K562 (cell line): ENCODE measurements around the gene BMP6. TPM values are rescaled to one million over a fixed set of nuclear protein-coding genes. Genes with fewer than 3 reads are reported as not detected.

Experiments
- CREM ChIP-seq: IDR thresholded peaks from 2 replicates; pipeline ENCODE4 v1.6.1; 2014; ENCODE audit warnings: antibody characterized with exemption, low read depth
- CTBP1 ChIP-seq: fragments of 450-650 bp; IDR thresholded peaks from 2 replicates; pipeline ENCODE4 v1.6.1; 2016; ENCODE audit warnings: borderline replicate concordance
- FOXK2 ChIP-seq, 2 experiments: fragments of 450-650 bp; IDR thresholded peaks in 1 of 2; conservative IDR thresholded peaks in 1 of 2; 2 replicates each; pipeline ENCODE4 v1.6.1; 2016; ENCODE audit warnings: low read depth in 2 of 2, mild to moderate bottlenecking in 1 of 2
- GABPB1 ChIP-seq: sonication (generic); formaldehyde crosslinking; IDR thresholded peaks from 2 replicates; pipeline ENCODE4 v1.8.0; 2022; ENCODE audit warnings: mild to moderate bottlenecking, missing genetic modification reagents
- HMG20A ChIP-seq: fragments of 450-650 bp; formaldehyde crosslinking; conservative IDR thresholded peaks from 2 replicates; pipeline ENCODE4 v1.4.0; 2020; ENCODE audit warnings: mild to moderate bottlenecking, mixed read lengths
- JUND ChIP-seq, 2 experiments: IDR thresholded peaks; 2 replicates in 1 of 2; 3 replicates in 1 of 2; pipeline ENCODE4 v1.6.1; 2011; ENCODE audit warnings: borderline replicate concordance in 2 of 2, low read depth in 2 of 2, low read length in 2 of 2, improper control_type of control experiment in 1 of 2, missing biosample characterization in 1 of 2, missing genetic modification characterization in 1 of 2, missing genetic modification reagents in 1 of 2
- KLF1 ChIP-seq: fragments of 450-650 bp; IDR thresholded peaks from 2 replicates; pipeline ENCODE4 v1.6.1; 2016; ENCODE audit warnings: missing genetic modification characterization, missing compliant biosample characterization
- NEUROD1 ChIP-seq: fragments of 150-350 bp; IDR thresholded peaks from 2 replicates; pipeline ENCODE4 v1.6.1; 2014; ENCODE audit warnings: borderline replicate concordance, low read length, low read depth; ENCODE audit not compliant: partially characterized antibody
- RAD21 ChIP-seq, 2 experiments: fragments of 250-450 bp in 1 of 2; fragments of 450-650 bp in 1 of 2; sonication (Bioruptor Pico) in 1 of 2; formaldehyde crosslinking in 1 of 2; IDR thresholded peaks in 1 of 2; conservative IDR thresholded peaks in 1 of 2; 2 replicates each; pipeline versions ENCODE4 v1.4.0 to v1.8.0; 2020 to 2022; ENCODE audit warnings: mild to moderate bottlenecking in 2 of 2, moderate library complexity in 1 of 2
- RBM22 ChIP-seq: fragments of 200-400 bp; formaldehyde crosslinking; IDR thresholded peaks from 2 replicates; pipeline ENCODE4 v1.6.1; 2018; ENCODE audit warnings: low read length, low read depth; ENCODE audit not compliant: poor library complexity, severe bottlenecking
- SMARCB1 ChIP-seq: IDR thresholded peaks from 2 replicates; pipeline ENCODE4 v1.6.1; 2011; ENCODE audit warnings: improper control_type of control experiment, low read depth; ENCODE audit not compliant: insufficient read length
- TAF7 ChIP-seq: fragments of 450-650 bp; IDR thresholded peaks from 2 replicates; pipeline ENCODE4 v1.6.1; 2016; ENCODE audit warnings: missing genetic modification characterization, missing compliant biosample characterization
- ZFP1 ChIP-seq: fragments of 450-650 bp; formaldehyde crosslinking; IDR thresholded peaks from 2 replicates; pipeline ENCODE4 v1.4.0; 2020; ENCODE audit warnings: mild to moderate bottlenecking, mixed read lengths
- ZFP36 ChIP-seq: fragments of 150-350 bp; IDR thresholded peaks from 2 replicates; pipeline ENCODE4 v1.6.1; 2018; ENCODE audit warnings: low read length, low read depth; ENCODE audit not compliant: partially characterized antibody
- ZNF133 ChIP-seq: fragments of 250-450 bp; sonication (Bioruptor Pico); IDR thresholded peaks from 2 replicates; pipeline ENCODE4 v1.4.0; 2020; ENCODE audit warnings: mild to moderate bottlenecking
- ZNF444 ChIP-seq: fragments of 250-450 bp; sonication (Bioruptor Pico); IDR thresholded peaks from 2 replicates; pipeline ENCODE4 v1.4.0; 2020; ENCODE audit warnings: mild to moderate bottlenecking, moderate library complexity
- polyA plus RNA-seq, 8 experiments: library from polyadenylated mRNA; depleted of rRNA in 4 of 8; stranded (reverse) in 5 of 8; unstranded in 3 of 8; fragments of >200 nt; fragmentation: Nextera tagmentation in 2 of 8; fragmentation: Illumina TruSeq in 1 of 8; extraction: Ambion mirVana in 2 of 8; extraction: Trizol in 1 of 8; gene quantifications; 2 replicates each; pipeline versions ENCODE4 v1.2.1 to v1.2.3, GENCODE V29; 2011 to 2014; ENCODE audit warnings: inconsistent platforms in 1 of 8, missing spikeins in 1 of 8
- total RNA-seq, 7 experiments: library from RNA; depleted of rRNA in 6 of 7; stranded (reverse); fragments of >200 nt in 6 of 7; fragmentation: Illumina TruSeq in 2 of 7; extraction: Trizol in 2 of 7; gene quantifications; 2 replicates each; pipeline versions ENCODE4 v1.2.1 to v1.2.3, GENCODE V29; 2011 to 2021; ENCODE audit warnings: low replicate concordance in 1 of 7
- TF ChIP-seq, protein P1 (sequence below): sonication (generic); formaldehyde crosslinking; IDR thresholded peaks from 2 replicates; pipeline ENCODE4 v1.8.0; 2023; ENCODE audit warnings: mild to moderate bottlenecking, missing genetic modification reagents
- TF ChIP-seq, protein P2 (sequence below): sonication (generic); formaldehyde crosslinking; IDR thresholded peaks from 2 replicates; pipeline ENCODE4 v1.8.1; 2023; ENCODE audit warnings: mild to moderate bottlenecking, missing genetic modification reagents
- TF ChIP-seq, protein P3 (sequence below): fragments of 200-800 bp; sonication (Bioruptor generic); IDR thresholded peaks from 2 replicates; pipeline ENCODE4 v1.6.1; 2017; ENCODE audit warnings: missing genetic modification characterization, missing compliant biosample characterization
- TF ChIP-seq, protein P4 (sequence below): IDR thresholded peaks from 2 replicates; pipeline ENCODE4 v1.6.1; 2011; ENCODE audit warnings: borderline replicate concordance, low read depth, mild to moderate bottlenecking, moderate library complexity, low read length; ENCODE audit not compliant: insufficient read depth, poor library complexity, severe bottlenecking

BMP6 gene
- total and polyA plus RNA-seq, 9 of the 15 experiments (the other 6 are each of a cell fraction or from before 2014, with no cell fraction given): 0.01 to 0.13 (median 0.06) TPM; not detected in 3

DNA sequence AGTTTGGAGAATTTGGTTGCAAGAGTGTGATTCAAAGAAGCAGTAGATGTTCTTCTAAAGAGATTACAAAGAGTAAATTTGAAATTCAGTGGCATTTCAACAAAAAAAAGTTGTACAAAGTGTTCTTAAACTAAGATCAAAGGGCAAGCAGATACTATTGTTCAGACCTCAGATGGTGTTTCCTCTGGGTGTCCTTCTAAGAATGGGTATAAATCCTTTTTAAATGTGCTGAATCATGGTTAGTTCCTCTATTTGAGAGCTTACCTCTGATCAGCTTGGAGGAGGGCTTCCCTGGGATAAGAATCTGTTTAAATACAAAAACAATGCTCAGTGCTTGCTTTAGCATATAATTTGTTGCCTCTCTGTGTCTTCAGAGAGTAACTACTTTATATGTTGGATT is 6.3 kb downstream of the BMP6 start (continued):
- peak; percentile 17 to 42; a peak in 3 of 4 replicates for TF ChIP-seq RAD21 (CRISPR knock-in tag; conservative IDR thresholded peaks at IDR 0.05 in 1 of 2, IDR thresholded peaks at IDR 0.05 in 1 of 2)
- TF ChIP-seq, protein P1, sequence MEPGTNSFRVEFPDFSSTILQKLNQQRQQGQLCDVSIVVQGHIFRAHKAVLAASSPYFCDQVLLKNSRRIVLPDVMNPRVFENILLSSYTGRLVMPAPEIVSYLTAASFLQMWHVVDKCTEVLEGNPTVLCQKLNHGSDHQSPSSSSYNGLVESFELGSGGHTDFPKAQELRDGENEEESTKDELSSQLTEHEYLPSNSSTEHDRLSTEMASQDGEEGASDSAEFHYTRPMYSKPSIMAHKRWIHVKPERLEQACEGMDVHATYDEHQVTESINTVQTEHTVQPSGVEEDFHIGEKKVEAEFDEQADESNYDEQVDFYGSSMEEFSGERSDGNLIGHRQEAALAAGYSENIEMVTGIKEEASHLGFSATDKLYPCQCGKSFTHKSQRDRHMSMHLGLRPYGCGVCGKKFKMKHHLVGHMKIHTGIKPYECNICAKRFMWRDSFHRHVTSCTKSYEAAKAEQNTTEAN (CRISPR knock-in tag): no peak
- TF ChIP-seq SMARCB1: no peak
- TF ChIP-seq RBM22: no peak
- no peak for TF ChIP-seq CTBP1
- no peak for TF ChIP-seq CREM
- TF ChIP-seq ZNF444: no peak
- TF ChIP-seq JUND (IDR thresholded peaks at IDR 0.05; ENCODE audit: borderline replicate concordance, low read depth, low read length): no peak
- TF ChIP-seq JUND (tag; IDR thresholded peaks at IDR 0.05; ENCODE audit: borderline replicate concordance, low read depth, low read length): 0 out of 3 replicates have a peak, but pooled peaks have one; percentile 22
- TF ChIP-seq FOXK2 (conservative IDR thresholded peaks at IDR 0.05 in 1 of 2, IDR thresholded peaks at IDR 0.05 in 1 of 2; ENCODE audit: low read depth in 2 of 2): no peak
- TF ChIP-seq KLF1 (tag): no peak
- no peak for TF ChIP-seq HMG20A (CRISPR knock-in tag)
- TF ChIP-seq ZFP1 (CRISPR knock-in tag): no peak
- TF ChIP-seq ZFP36: peak; percentile 34
- TF ChIP-seq NEUROD1: no peak
- TF ChIP-seq, protein P2, sequence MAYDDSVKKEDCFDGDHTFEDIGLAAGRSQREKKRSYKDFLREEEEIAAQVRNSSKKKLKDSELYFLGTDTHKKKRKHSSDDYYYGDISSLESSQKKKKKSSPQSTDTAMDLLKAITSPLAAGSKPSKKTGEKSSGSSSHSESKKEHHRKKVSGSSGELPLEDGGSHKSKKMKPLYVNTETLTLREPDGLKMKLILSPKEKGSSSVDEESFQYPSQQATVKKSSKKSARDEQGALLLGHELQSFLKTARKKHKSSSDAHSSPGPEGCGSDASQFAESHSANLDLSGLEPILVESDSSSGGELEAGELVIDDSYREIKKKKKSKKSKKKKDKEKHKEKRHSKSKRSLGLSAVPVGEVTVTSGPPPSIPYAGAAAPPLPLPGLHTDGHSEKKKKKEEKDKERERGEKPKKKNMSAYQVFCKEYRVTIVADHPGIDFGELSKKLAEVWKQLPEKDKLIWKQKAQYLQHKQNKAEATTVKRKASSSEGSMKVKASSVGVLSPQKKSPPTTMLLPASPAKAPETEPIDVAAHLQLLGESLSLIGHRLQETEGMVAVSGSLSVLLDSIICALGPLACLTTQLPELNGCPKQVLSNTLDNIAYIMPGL: no peak
- TF ChIP-seq, protein P3, sequence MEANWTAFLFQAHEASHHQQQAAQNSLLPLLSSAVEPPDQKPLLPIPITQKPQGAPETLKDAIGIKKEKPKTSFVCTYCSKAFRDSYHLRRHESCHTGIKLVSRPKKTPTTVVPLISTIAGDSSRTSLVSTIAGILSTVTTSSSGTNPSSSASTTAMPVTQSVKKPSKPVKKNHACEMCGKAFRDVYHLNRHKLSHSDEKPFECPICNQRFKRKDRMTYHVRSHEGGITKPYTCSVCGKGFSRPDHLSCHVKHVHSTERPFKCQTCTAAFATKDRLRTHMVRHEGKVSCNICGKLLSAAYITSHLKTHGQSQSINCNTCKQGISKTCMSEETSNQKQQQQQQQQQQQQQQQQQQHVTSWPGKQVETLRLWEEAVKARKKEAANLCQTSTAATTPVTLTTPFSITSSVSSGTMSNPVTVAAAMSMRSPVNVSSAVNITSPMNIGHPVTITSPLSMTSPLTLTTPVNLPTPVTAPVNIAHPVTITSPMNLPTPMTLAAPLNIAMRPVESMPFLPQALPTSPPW: no peak
- no peak for TF ChIP-seq GABPB1
- no peak for TF ChIP-seq TAF7 (tag)
- TF ChIP-seq, protein P4, sequence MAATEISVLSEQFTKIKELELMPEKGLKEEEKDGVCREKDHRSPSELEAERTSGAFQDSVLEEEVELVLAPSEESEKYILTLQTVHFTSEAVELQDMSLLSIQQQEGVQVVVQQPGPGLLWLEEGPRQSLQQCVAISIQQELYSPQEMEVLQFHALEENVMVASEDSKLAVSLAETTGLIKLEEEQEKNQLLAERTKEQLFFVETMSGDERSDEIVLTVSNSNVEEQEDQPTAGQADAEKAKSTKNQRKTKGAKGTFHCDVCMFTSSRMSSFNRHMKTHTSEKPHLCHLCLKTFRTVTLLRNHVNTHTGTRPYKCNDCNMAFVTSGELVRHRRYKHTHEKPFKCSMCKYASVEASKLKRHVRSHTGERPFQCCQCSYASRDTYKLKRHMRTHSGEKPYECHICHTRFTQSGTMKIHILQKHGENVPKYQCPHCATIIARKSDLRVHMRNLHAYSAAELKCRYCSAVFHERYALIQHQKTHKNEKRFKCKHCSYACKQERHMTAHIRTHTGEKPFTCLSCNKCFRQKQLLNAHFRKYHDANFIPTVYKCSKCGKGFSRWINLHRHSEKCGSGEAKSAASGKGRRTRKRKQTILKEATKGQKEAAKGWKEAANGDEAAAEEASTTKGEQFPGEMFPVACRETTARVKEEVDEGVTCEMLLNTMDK: no peak
- TF ChIP-seq ZNF133 (CRISPR knock-in tag): no peak
